ENCODE data around the gene C8A. TPM values are rescaled to one million over a fixed set of nuclear protein-coding genes. Genes with fewer than 3 reads are reported as not detected.

The C8A gene
- total RNA-seq, 1 experiment from 2014 or later: not detected

GRCh38 chr1:56817716-56818463 is 36.7 kb upstream of the C8A start:
- Histone ChIP-seq H3K79me1 (ENCODE audit: insufficient read depth, low read depth, low read length, poor library complexity, severe bottlenecking) (no peaks in the 10 kb centered on the region), H2AK5ac (ENCODE audit: insufficient read length, low read length) (no peak overlapping the region), H3K79me2 (ENCODE audit: insufficient read depth, low read length) (no peaks in the 10 kb centered on the region), H3K4ac (ENCODE audit: low read depth, low read length) (no peak overlapping the region), H2BK15ac (ENCODE audit: low read depth, low read length) (no peak overlapping the region), H3K27me3 (ENCODE audit: insufficient read depth, low read length) (no peaks in the 10 kb centered on the region), H3K9me3 (ENCODE audit: control insufficient read depth, low read depth, low read length) (no peaks in the 10 kb centered on the region), H4K91ac (ENCODE audit: insufficient read length, low read depth, low read length) (no peak overlapping the region), H2BK20ac (ENCODE audit: low read depth, low read length, poor library complexity, severe bottlenecking) (no peak overlapping the region), H3K56ac (ENCODE audit: insufficient read length, low read depth, low read length) (no peak overlapping the region), H3T11ph (ENCODE audit: low read length) (no peak overlapping the region), H4K5ac (ENCODE audit: insufficient read length, low read depth, low read length) (no peak overlapping the region), H2AFZ (ENCODE audit: low read length) (no peak overlapping the region), H2BK12ac (ENCODE audit: insufficient read length, low read depth, low read length) (no peak overlapping the region), H4K20me1 (ENCODE audit: control insufficient read depth, insufficient read depth, insufficient read length) (no peaks in the 10 kb centered on the region), H3K4me2 (ENCODE audit: insufficient read depth, insufficient read length, low read length) (no peak overlapping the region), H4K8ac (replicated peaks; ENCODE audit: insufficient read length, low read depth, low read length) (no peak overlapping the region), H2BK120ac (ENCODE audit: low read depth, low read length, poor library complexity, severe bottlenecking) (no peak overlapping the region), H3K23ac (ENCODE audit: insufficient read length, low read depth, low read length) (no peak overlapping the region), H3K14ac (ENCODE audit: insufficient read depth, low read length) (no peak overlapping the region), H3K9ac (ENCODE audit: extremely low read depth, insufficient read length, low read length) (no peak overlapping the region), H3K27ac (ENCODE audit: insufficient read length, low read depth, low read length) (no peak overlapping the region), H3K18ac (ENCODE audit: insufficient read length, low read depth, low read length) (no peak overlapping the region), H2BK5ac (ENCODE audit: insufficient read length, low read length) (no peak overlapping the region), H3K4me1 (ENCODE audit: insufficient read depth, low read length) (no peaks in the 10 kb centered on the region), H3K23me2 (ENCODE audit: insufficient read length, low read depth, low read length, poor library complexity, severe bottlenecking) (no peaks in the 10 kb centered on the region)
- DNase-seq: no peak
- 0 out of 7 replicates have a peak, but pooled peaks cover 0 to 4% (median 0%) of the 10 kb centered on the region in 3 experiments for H3K36me3 Mint-ChIP-seq (ENCODE audit: insufficient read depth in 1 of 3, low read depth in 3 of 3)
- H3K27ac Mint-ChIP-seq: no peak overlapping the region
- peaks cover 30 to 31% of the 10 kb centered on the region in 2 experiments for H3K4me1 Mint-ChIP-seq
- no peak overlapping the region for H3K4me3 Mint-ChIP-seq
- WGBS (ENCODE audit: extremely low coverage, insufficient read length, low lambda C conversion rate): no CpG with 5 or more reads among the region's 6 CpGs
- peaks cover 0 to 3% of the 10 kb centered on the region in 2 experiments; a peak in 3 of 5 replicates for H3K9me3 Mint-ChIP-seq
- no peak for TF ChIP-seq CTCF (conservative IDR thresholded peaks at IDR 0.05)
- H3K27me3 Mint-ChIP-seq (ENCODE audit: low read depth): peaks cover 19% of the 10 kb centered on the region

All from H9 (cell line).